Neural cell (in vitro differentiated cells): Measurements from ENCODE around the gene SLC8A3.

Experiments used
- EZH2 ChIP-seq: fragments of 200-600, 300-800 bp; shearing (Covaris generic), sonication (generic); IDR thresholded peaks from 2 replicates; pipeline ENCODE4 v1.6.1; 2014; ENCODE audit warnings: antibody characterized with exemption, low read length, borderline replicate concordance, mild to moderate bottlenecking; ENCODE audit not compliant: insufficient read depth, poor library complexity, severe bottlenecking
- POLR2AphosphoS5 ChIP-seq: IDR thresholded peaks from 2 replicates; pipeline ENCODE4 v1.6.1; 2012
- RAD21 ChIP-seq: fragments of 450-650 bp; conservative IDR thresholded peaks from 2 replicates; pipeline ENCODE4 v1.6.1; 2014; ENCODE audit warnings: antibody characterized with exemption, mild to moderate bottlenecking, moderate library complexity
- TAF1 ChIP-seq: IDR thresholded peaks from 2 replicates; pipeline ENCODE4 v1.6.1; 2012; ENCODE audit warnings: low read depth
- TF ChIP-seq, protein P1 (sequence below): fragments of 450-650 bp; IDR thresholded peaks from 2 replicates; pipeline ENCODE4 v1.5.1; 2014; ENCODE audit warnings: antibody characterized with exemption, mild to moderate bottlenecking, moderate library complexity; ENCODE audit not compliant: poor library complexity, severe bottlenecking

DNA sequence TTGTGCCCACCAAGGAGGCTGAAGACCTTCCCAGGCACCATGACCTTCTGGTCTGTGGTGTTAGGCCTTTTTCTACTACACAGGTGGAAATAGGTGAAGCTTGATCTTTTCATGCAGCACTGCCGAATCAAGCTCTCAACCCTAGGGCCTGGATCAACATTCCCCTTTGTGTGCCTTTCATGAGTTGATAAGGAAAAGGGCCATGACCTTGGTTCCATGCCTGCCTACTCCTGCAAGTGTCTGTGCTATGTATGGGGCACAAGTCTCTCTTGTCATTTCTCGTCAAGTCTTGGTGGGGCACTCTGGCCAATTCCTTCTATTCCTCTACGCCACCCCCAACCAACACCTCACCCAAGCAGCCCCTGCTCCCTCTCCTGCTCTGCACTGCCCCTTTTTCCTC, 154.5 kb downstream of the SLC8A3 start:
- TF ChIP-seq, protein P1, sequence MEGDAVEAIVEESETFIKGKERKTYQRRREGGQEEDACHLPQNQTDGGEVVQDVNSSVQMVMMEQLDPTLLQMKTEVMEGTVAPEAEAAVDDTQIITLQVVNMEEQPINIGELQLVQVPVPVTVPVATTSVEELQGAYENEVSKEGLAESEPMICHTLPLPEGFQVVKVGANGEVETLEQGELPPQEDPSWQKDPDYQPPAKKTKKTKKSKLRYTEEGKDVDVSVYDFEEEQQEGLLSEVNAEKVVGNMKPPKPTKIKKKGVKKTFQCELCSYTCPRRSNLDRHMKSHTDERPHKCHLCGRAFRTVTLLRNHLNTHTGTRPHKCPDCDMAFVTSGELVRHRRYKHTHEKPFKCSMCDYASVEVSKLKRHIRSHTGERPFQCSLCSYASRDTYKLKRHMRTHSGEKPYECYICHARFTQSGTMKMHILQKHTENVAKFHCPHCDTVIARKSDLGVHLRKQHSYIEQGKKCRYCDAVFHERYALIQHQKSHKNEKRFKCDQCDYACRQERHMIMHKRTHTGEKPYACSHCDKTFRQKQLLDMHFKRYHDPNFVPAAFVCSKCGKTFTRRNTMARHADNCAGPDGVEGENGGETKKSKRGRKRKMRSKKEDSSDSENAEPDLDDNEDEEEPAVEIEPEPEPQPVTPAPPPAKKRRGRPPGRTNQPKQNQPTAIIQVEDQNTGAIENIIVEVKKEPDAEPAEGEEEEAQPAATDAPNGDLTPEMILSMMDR, result no peak
- TF ChIP-seq RAD21 (no peak), TAF1 (no peak), POLR2AphosphoS5 (no peak), EZH2 (no peak)
